Adrenal gland (tissue), 5 donors: ENCODE results near the gene CCDC38.

Experiments
- CTCF ChIP-seq, 6 experiments: fragments of 450-650 bp in 4 of 6; fragments of 200-600 bp in 2 of 6; sonication (generic) in 1 of 6; IDR thresholded peaks; 1 replicate in 5 of 6; 2 replicates in 1 of 6; pipeline versions ENCODE4 v1.5.1 to v1.8.0; 2016 to 2021; ENCODE audit warnings: antibody characterized with exemption in 6 of 6, mild to moderate bottlenecking in 2 of 6, moderate library complexity in 1 of 6
- POLR2A ChIP-seq, 2 donors: fragments of 450-650 bp; IDR thresholded peaks; one replicate each; pipeline ENCODE4 v1.6.1; 2017; ENCODE audit warnings: antibody characterized with exemption in 2 of 2, mild to moderate bottlenecking in 2 of 2, moderate library complexity in 1 of 2
- donor health status: DM: no; HTN: no; CAD: no.

GRCh38 chr12:95882080-95882479 is 60.3 kb downstream of the CCDC38 start:
- no peak for TF ChIP-seq CTCF (IDR thresholded peaks at IDR 0.05)
- no peak for TF ChIP-seq POLR2A (IDR thresholded peaks at IDR 0.05)
